ENCODE measurements around the gene PHEX.

Gene PHEX

GRCh38 chrX:22041907-22042530, 9.9 kb downstream of the PHEX start:
- H3K36me3 ChIP-seq (ENCODE audit: control insufficient read depth in 1 of 2, insufficient read depth in 2 of 2, low read length in 2 of 2) = no peaks in the 10 kb centered on the region
- H3K9me3 ChIP-seq (ENCODE audit: control insufficient read depth in 1 of 2, low read length in 2 of 2) = no peaks in the 10 kb centered on the region
- H3K27ac ChIP-seq (ENCODE audit: low read length) = no peak overlapping the region
- no peaks in the 10 kb centered on the region for H3K27me3 ChIP-seq (ENCODE audit: low read depth, low read length)
- no peaks in the 10 kb centered on the region for H3K4me1 ChIP-seq (ENCODE audit: control insufficient read depth in 1 of 2, insufficient read depth in 2 of 2, low read length in 2 of 2)
- H3K4me3 ChIP-seq (ENCODE audit: low read depth in 1 of 2, low read length in 2 of 2) = no peak overlapping the region

DNA sequence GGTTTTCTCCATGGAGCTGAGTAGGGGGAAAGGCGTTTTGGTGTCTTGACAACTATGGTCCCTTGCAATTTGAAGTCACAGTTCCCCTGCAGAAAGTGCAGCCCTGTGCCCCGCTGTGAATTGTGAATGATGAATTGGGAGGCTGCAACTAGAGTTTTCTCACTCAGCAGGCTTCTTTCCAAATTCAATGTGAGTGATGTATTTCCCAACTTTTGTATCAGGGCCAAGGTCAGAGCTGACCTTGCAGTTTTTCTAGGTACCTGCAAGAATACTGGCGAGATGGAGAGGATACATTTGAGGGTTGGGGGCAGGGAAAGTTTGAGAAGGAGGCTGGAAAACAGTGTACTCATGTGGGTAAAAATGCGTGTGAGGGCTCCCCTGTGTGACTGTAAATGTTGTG, 11.7 kb downstream of the PHEX start:
- Histone ChIP-seq H3K4me3 (ENCODE audit: low read depth in 1 of 2, low read length in 2 of 2) (no peak overlapping the region), H3K36me3 (ENCODE audit: control insufficient read depth in 1 of 2, insufficient read depth in 2 of 2, low read length in 2 of 2) (no peaks in the 10 kb centered on the region), H3K9me3 (ENCODE audit: control insufficient read depth in 1 of 2, low read length in 2 of 2) (no peaks in the 10 kb centered on the region), H3K4me1 (ENCODE audit: control insufficient read depth in 1 of 2, insufficient read depth in 2 of 2, low read length in 2 of 2) (no peaks in the 10 kb centered on the region), H3K27ac (ENCODE audit: low read length) (no peak overlapping the region), H3K27me3 (ENCODE audit: low read depth, low read length) (no peaks in the 10 kb centered on the region)

GRCh38 chrX:22047468-22047867, 15.3 kb downstream of the PHEX start:
- Histone ChIP-seq H3K4me1 (ENCODE audit: control insufficient read depth in 1 of 2, insufficient read depth in 2 of 2, low read length in 2 of 2) (no peaks in the 10 kb centered on the region), H3K9me3 (ENCODE audit: control insufficient read depth in 1 of 2, low read length in 2 of 2) (no peaks in the 10 kb centered on the region), H3K36me3 (ENCODE audit: control insufficient read depth in 1 of 2, insufficient read depth in 2 of 2, low read length in 2 of 2) (no peaks in the 10 kb centered on the region), H3K4me3 (ENCODE audit: low read depth in 1 of 2, low read length in 2 of 2) (no peak overlapping the region), H3K27me3 (ENCODE audit: low read depth, low read length) (no peaks in the 10 kb centered on the region), H3K27ac (ENCODE audit: low read length) (no peak overlapping the region)

GRCh38 chrX:22053481-22053880, 21.4 kb downstream of the PHEX start:
- H3K9me3 ChIP-seq (ENCODE audit: control insufficient read depth in 1 of 2, low read length in 2 of 2) = no peaks in the 10 kb centered on the region

DNA sequence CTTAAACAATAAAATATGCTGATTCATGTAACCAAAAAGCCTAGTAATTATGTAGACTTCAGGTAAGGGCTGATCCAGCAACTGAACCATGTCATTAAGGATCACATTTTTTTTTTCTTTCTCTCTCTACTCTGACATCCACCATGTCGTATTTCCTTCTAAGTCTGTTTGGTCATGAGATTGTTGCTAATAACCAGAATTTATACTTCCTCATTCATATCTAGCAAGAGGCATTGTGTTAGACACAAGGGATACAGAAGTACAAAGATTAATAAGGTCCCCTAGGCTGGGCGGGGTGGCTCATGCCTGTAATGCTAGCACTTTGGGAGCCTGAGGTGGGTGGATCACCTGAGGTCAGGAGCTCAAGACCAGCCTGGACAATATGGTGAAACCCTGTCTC, 24.1 kb downstream of the PHEX start:
- H3K4me3 ChIP-seq (ENCODE audit: low read depth in 1 of 2, low read length in 2 of 2) = no peak overlapping the region
- no peaks in the 10 kb centered on the region for H3K27me3 ChIP-seq (ENCODE audit: low read depth, low read length)
- H3K4me1 ChIP-seq (ENCODE audit: control insufficient read depth in 1 of 2, insufficient read depth in 2 of 2, low read length in 2 of 2) = no peaks in the 10 kb centered on the region
- no peaks in the 10 kb centered on the region for H3K9me3 ChIP-seq (ENCODE audit: control insufficient read depth in 1 of 2, low read length in 2 of 2)
- H3K27ac ChIP-seq (ENCODE audit: low read length) = no peak overlapping the region
- H3K36me3 ChIP-seq (ENCODE audit: control insufficient read depth in 1 of 2, insufficient read depth in 2 of 2, low read length in 2 of 2) = no peaks in the 10 kb centered on the region

More at GRCh38 chrX:22053481-22053880, 21.4 kb downstream of the PHEX start:
- H3K36me3 ChIP-seq (ENCODE audit: control insufficient read depth in 1 of 2, insufficient read depth in 2 of 2, low read length in 2 of 2) = no peaks in the 10 kb centered on the region
- no peak overlapping the region for H3K4me3 ChIP-seq (ENCODE audit: low read depth in 1 of 2, low read length in 2 of 2)
- H3K4me1 ChIP-seq (ENCODE audit: control insufficient read depth in 1 of 2, insufficient read depth in 2 of 2, low read length in 2 of 2) = no peaks in the 10 kb centered on the region
- H3K27ac ChIP-seq (ENCODE audit: low read length) = no peak overlapping the region
- H3K27me3 ChIP-seq (ENCODE audit: low read depth, low read length) = no peaks in the 10 kb centered on the region

- H3K4me1 ChIP-seq (ENCODE audit: control insufficient read depth in 1 of 2, insufficient read depth in 2 of 2, low read length in 2 of 2) = no peaks in the 10 kb centered on the region
- no peak overlapping the region for H3K4me3 ChIP-seq (ENCODE audit: low read depth in 1 of 2, low read length in 2 of 2)
- no peaks in the 10 kb centered on the region for H3K27me3 ChIP-seq (ENCODE audit: low read depth, low read length)
- no peaks in the 10 kb centered on the region for H3K36me3 ChIP-seq (ENCODE audit: control insufficient read depth in 1 of 2, insufficient read depth in 2 of 2, low read length in 2 of 2)
- H3K27ac ChIP-seq (ENCODE audit: low read length) = no peak overlapping the region
- no peaks in the 10 kb centered on the region for H3K9me3 ChIP-seq (ENCODE audit: control insufficient read depth in 1 of 2, low read length in 2 of 2)
These were observed 25.5 kb downstream of the PHEX start for GRCh38 chrX:22057667-22058066.

DNA sequence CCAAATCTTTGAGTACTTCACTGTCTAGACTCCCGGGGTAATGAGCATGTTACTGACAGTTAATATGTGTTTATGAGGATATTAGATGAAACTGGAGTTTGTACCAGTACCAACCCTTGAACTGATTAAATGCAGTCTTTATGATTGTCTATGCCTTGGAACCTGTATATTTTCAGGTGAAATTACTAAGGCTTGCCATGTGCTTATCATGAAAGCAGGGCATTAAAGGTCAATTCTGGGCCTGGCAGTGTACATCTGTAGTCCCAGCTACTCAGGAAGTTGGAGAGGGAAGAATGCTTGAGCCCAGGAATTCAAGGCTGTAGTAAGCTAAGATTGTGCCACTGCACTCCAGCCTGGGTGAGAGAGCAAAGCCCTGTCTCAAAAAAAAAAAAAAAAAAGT, 27.6 kb downstream of the PHEX start:
- H3K9me3 ChIP-seq (ENCODE audit: control insufficient read depth in 1 of 2, low read length in 2 of 2) = no peaks in the 10 kb centered on the region
- H3K4me3 ChIP-seq (ENCODE audit: low read depth in 1 of 2, low read length in 2 of 2) = no peak overlapping the region
- no peaks in the 10 kb centered on the region for H3K36me3 ChIP-seq (ENCODE audit: control insufficient read depth in 1 of 2, insufficient read depth in 2 of 2, low read length in 2 of 2)
- H3K27ac ChIP-seq (ENCODE audit: low read length) = no peak overlapping the region
- no peaks in the 10 kb centered on the region for H3K4me1 ChIP-seq (ENCODE audit: control insufficient read depth in 1 of 2, insufficient read depth in 2 of 2, low read length in 2 of 2)
- no peaks in the 10 kb centered on the region for H3K27me3 ChIP-seq (ENCODE audit: low read depth, low read length)

- Histone ChIP-seq H3K27me3 (ENCODE audit: low read depth, low read length) (no peaks in the 10 kb centered on the region), H3K9me3 (ENCODE audit: control insufficient read depth in 1 of 2, low read length in 2 of 2) (no peaks in the 10 kb centered on the region), H3K4me3 (ENCODE audit: low read depth in 1 of 2, low read length in 2 of 2) (no peak overlapping the region), H3K36me3 (ENCODE audit: control insufficient read depth in 1 of 2, insufficient read depth in 2 of 2, low read length in 2 of 2) (no peaks in the 10 kb centered on the region), H3K4me1 (ENCODE audit: control insufficient read depth in 1 of 2, insufficient read depth in 2 of 2, low read length in 2 of 2) (no peaks in the 10 kb centered on the region), H3K27ac (ENCODE audit: low read length) (no peak overlapping the region)
These were observed 28.5 kb downstream of the PHEX start for GRCh38 chrX:22060415-22061280.

DNA sequence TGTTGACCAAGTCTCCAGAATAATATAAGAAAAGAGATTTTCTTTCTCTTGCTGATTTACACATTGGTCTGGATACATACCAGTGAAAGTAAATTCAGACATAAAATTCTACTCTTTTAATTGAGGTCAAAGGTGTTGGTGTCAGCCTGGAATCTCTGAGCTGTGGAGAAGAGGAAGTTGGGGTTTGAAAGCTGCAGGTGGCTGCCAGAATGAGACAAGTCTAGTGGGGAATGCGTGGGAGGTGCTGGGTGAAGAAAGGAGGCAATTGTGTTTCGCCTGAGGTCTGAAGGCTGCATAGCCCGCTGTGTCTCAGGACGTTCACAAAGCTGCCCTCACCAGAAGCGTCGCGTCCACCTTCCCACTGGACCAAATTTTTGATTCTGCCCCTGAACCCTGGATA, 31.2 kb downstream of the PHEX start:
- Histone ChIP-seq H3K27me3 (ENCODE audit: low read depth, low read length) (no peaks in the 10 kb centered on the region), H3K9me3 (ENCODE audit: control insufficient read depth in 1 of 2, low read length in 2 of 2) (no peaks in the 10 kb centered on the region), H3K4me3 (ENCODE audit: low read depth in 1 of 2, low read length in 2 of 2) (no peak overlapping the region), H3K27ac (ENCODE audit: low read length) (no peak overlapping the region), H3K4me1 (ENCODE audit: control insufficient read depth in 1 of 2, insufficient read depth in 2 of 2, low read length in 2 of 2) (no peaks in the 10 kb centered on the region), H3K36me3 (ENCODE audit: control insufficient read depth in 1 of 2, insufficient read depth in 2 of 2, low read length in 2 of 2) (no peaks in the 10 kb centered on the region)

GRCh38 chrX:22069586-22069985, 37.5 kb downstream of the PHEX start:
- H3K4me3 ChIP-seq (ENCODE audit: low read depth in 1 of 2, low read length in 2 of 2) = no peak overlapping the region
- H3K9me3 ChIP-seq (ENCODE audit: control insufficient read depth in 1 of 2, low read length in 2 of 2) = no peaks in the 10 kb centered on the region
- no peaks in the 10 kb centered on the region for H3K4me1 ChIP-seq (ENCODE audit: control insufficient read depth in 1 of 2, insufficient read depth in 2 of 2, low read length in 2 of 2)
- no peaks in the 10 kb centered on the region for H3K36me3 ChIP-seq (ENCODE audit: control insufficient read depth in 1 of 2, insufficient read depth in 2 of 2, low read length in 2 of 2)
- no peak overlapping the region for H3K27ac ChIP-seq (ENCODE audit: low read length)
- no peaks in the 10 kb centered on the region for H3K27me3 ChIP-seq (ENCODE audit: low read depth, low read length)

DNA sequence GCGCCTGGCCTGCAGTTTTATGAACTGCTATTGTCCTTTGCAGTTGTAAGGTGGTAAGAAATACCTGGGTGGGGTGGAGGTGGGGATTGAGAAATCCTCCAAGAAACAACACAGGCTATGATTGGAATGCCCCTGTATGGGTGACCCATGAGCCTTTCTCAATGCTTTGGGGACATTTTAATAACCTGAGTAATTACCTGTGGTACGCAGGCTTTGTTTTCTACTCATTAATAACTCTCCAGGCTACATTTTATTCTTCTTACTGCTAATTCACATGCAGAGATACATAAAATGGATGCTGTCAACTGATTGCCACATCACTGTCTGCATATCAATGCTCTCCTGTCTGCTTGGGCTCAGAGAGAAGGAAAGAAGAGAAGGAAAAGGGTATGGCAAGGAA, 41.8 kb downstream of the PHEX start:
- Histone ChIP-seq H3K9me3 (ENCODE audit: control insufficient read depth in 1 of 2, low read length in 2 of 2) (no peaks in the 10 kb centered on the region), H3K4me3 (ENCODE audit: low read depth in 1 of 2, low read length in 2 of 2) (no peak overlapping the region), H3K27me3 (ENCODE audit: low read depth, low read length) (no peaks in the 10 kb centered on the region), H3K36me3 (ENCODE audit: control insufficient read depth in 1 of 2, insufficient read depth in 2 of 2, low read length in 2 of 2) (no peaks in the 10 kb centered on the region), H3K27ac (ENCODE audit: low read length) (no peak overlapping the region), H3K4me1 (ENCODE audit: control insufficient read depth in 1 of 2, insufficient read depth in 2 of 2, low read length in 2 of 2) (no peaks in the 10 kb centered on the region)

All from muscle layer of duodenum (tissue), 2 donors.